Stimulated activated CD8-positive, alpha-beta memory T cell treated with anti-CD3 and anti-CD28 coated beads, Interleukin-4, amount 100 ng/mL, for 4 hours (primary cell): ENCODE data around the gene NUDT14.

Source experiments
- DNase-seq, 2 donors: peaks; one replicate each; pipeline ENCODE4 v3.0.0-alpha.2; 2020; ENCODE audit warnings: low read depth in 2 of 2, low spot score in 1 of 2

Gene NUDT14

GRCh38 chr14:105180592-105181548 is at the start of gene NUDT14:
NUDT14 (minus strand) TSS chr14:105181312; CDS start chr14:105181209, 103 bp downstream.
- peak; percentile 70 to 72 for DNase-seq

DNA sequence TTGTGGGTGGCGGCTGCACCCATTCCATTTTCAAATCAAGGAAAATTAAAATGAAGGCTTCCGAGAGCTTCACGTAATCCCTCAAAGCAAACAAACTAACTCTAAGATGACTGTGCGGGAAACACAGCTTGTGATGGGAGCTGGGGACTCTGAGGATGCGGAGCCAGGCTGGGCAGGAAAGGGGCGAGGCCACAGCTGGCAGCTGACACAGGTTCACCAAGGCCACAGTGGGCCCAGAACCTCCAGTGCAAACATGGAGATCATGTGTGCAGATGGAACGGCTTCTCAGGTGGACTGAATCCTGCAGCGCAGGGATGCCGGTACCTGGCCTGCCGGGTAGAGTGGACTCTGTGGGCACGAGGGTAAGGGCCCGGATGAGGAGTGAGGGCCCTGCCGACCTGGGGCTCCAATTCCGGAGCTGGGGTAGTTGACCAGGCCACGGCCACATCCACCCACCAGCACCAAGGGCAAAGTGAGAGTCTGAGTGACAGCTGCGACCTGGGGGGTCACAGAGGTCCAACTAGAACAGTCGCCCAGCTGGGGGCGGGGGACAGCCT is 48.1 kb upstream of the NUDT14 start:
- DNase-seq = no peak

GRCh38 chr14:105228562-105228961 is 47.5 kb upstream of the NUDT14 start:
- no peak for DNase-seq

DNA sequence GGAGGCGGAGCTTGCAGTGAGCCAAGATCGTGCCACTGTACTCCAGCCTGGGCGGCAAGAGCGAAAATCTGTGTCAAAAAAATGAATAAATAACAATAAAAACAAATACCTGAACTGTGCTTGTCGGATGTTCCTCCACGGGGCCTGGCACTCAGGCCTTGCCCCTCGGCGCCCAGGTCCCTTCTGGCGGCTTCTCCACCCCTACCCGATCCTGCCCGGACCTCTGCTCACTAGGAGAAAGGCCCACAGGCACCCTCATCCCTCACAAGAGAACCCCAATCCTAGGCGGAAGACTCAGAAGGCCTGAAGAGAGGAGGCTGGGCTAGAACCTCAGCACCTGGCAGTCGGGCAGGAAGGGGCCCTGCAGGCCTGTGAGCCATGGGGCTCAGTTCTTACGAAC is 46.2 kb upstream of the NUDT14 start:
- no peak for DNase-seq

- DNase-seq = no peak
Measured at GRCh38 chr14:105226198-105226597, 45.1 kb upstream of the NUDT14 start.

- no peak for DNase-seq
Measured at GRCh38 chr14:105224845-105225570, 43.9 kb upstream of the NUDT14 start.

GRCh38 chr14:105223770-105224544 is 42.8 kb upstream of the NUDT14 start:
- no peak for DNase-seq

DNA sequence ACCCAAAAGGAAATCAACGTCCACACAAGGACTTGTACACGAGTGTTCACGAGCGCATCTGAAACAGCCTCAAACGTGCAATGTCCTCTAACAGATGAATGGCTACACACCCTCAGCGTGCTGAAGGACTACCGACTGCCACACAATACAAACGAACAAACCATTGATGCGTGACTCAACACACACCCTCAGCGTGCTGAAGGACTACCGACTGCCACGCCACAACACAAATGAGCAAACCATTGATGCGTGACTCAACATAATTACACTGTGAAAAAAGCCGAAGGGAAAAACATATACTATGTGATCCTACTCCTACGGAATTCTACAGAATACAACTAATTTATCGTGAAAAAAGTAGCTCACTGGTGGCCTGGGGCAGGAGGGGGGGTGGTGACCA is 42.1 kb upstream of the NUDT14 start:
- DNase-seq = no peak

DNA sequence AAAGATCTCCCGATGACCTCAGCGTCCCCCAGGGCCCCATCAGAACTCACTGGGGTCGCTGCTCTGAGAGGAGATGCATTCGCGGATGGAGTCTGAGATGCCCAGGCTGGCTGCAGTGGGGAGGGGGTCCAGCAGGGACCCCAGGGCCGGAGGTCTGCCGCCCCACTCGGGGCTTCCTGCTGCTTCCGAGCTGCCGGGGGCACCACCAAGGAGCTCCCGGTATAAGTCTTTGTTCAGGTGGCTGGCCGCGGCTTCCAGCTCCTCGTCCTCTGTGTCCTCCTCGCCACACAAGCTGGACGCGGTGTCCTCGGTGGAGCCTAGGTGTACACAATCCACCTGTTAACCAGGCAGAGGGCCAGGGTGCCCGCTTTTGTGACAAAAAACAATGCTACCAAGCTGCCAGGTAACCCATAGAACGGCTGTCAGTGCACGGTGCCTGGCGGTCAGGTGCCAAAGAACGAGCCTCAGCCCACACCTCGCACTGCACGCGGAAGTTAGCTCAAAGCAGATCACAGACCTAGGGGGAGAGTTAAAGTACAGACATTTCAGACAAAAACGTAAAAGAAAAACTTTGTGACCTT is 40.6 kb upstream of the NUDT14 start:
- DNase-seq = no peak

DNA sequence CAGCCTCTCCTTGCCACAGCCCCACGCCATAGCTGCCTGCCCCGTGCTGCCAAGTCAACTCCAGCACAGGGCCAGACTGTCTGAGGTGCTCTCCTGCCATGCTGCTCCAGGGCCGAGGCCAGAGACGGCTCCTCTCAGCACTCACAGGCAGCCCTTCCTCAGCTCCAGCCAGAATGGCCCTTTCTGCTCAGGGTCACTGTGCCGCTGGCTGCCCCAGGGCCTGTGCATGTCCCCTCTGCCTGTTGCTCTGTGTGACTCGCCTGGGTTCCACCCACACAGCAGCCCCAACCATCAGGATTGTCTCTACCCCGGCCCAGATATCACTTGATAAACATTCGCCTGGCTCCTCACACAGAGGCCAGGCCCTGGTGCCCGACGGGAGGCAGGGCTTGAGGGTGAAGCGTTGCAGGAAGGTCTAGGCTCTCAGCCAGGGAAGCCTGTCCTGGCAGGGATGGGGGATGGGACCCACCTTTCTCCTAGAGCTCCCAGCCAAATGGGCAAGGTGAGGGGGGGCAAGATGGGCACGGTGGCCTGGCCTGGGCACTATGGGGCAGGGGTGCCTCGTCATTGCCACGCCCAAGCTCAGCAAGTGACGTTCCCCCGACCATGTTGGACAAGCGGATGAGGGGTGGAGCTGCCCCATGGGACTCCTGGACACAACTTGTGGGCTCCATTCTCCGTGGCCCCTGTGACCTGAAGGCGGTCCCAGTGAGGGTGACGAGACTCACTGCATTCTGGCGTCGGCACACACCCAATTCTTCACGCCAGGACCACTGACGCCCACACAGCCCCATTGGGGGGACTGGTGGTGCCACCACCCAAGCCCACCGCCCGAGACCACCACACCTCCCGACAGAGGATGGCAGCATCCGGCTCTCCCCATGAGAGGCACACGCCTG is 39.8 kb upstream of the NUDT14 start:
- no peak for DNase-seq

DNA sequence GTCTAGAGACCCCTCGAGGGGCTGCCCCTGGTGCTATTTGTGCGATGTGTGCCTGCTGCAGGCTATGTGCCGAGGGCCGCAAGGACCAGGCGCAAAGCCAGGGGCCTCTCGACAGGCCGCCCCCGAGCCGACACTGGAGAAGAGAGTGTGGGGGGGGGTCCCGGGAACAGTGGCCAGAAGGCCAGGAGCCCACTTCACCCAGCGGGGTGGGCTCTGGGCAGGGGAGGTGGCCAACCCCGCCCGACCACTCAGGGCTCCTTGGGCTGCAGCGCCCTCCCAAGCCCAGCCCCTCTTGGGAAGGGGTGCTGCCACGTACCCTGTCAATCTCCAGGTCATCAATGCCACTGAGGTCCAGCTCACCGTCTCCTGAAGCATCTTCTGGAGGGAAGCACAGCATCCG is 38.6 kb upstream of the NUDT14 start:
- DNase-seq = no peak

DNA sequence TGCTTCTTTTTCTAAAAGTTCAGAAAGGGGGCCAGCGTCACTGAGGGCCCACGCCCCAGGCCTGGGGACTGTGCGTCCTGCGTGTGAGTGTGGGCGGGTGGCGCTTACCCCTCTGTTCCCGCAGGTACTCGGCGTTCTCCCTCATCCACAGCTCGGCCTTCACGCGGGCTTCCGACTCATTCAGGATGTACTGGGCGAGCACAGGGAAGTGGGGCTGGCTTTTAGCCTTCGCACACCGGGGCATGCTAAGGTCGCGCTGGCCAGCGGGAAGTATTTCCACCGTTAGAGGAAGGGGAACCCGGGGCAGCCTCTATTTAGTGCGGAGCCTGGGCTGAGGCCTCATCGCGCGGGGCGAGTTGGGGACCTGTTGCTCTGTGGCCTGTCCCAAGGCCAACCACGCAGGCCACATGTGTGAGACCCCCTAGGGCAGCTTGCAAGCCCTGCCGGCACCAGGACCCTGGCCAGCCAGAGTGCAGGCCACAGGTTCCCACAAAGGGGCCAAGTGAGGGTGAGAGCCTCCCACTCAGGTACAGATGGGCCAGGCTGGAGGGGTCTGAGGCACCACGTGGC is 38.0 kb upstream of the NUDT14 start:
- DNase-seq = no peak

GRCh38 chr14:105218611-105219010 is 37.5 kb upstream of the NUDT14 start:
- no peak for DNase-seq

GRCh38 chr14:105217774-105218173 is 36.7 kb upstream of the NUDT14 start:
- DNase-seq = no peak

DNA sequence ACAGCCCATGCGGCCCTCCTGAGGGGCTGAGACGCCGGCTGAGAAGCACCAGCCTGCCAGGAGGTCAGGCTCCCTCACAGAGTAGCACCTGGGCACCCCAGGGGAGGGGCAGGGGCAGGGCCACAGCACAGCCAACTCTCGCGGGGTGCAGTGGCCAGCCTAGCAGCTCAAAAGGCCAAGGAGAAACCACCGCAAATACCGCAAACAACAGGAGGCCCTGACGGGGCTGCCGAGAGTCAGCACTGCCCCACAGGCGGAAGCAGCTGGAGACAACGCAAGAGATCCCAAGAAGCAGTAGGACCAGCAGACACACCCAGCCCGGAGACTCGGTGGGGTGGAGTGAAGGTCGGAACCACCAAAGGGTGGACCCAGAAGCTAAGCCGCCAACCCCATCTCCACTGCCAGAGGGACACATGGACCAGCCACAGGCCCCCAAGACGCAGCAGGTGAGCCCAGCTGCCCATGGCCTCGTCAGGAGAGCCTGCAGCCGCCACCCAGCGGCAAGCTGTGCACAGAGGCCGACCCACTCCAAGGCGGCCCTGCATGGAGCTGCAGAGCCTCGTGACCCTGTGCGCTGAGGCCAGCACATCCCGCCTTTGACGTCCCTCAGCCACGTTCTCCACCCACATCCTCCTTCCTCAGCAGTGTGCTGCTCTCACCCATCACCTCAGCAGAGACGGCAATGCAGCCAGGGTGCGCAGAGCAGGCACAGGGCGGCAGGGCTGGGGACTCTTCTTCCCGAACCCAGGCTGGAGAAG is 35.6 kb upstream of the NUDT14 start:
- no peak for DNase-seq

DNA sequence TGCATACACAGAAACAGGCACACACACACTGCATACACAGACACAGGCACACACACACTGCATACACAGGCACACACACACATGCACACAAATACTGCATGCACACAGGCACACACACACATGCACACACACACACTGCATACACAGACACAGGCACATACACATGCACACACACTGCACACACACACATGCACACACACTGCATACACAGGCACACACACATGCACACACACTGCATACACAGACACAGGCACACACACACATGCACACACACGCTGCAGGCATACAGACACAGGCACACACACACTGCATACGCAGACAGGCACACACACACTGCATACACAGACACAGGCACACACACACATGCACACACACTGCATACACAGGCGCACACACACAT is 34.5 kb upstream of the NUDT14 start:
- no peak for DNase-seq

DNA sequence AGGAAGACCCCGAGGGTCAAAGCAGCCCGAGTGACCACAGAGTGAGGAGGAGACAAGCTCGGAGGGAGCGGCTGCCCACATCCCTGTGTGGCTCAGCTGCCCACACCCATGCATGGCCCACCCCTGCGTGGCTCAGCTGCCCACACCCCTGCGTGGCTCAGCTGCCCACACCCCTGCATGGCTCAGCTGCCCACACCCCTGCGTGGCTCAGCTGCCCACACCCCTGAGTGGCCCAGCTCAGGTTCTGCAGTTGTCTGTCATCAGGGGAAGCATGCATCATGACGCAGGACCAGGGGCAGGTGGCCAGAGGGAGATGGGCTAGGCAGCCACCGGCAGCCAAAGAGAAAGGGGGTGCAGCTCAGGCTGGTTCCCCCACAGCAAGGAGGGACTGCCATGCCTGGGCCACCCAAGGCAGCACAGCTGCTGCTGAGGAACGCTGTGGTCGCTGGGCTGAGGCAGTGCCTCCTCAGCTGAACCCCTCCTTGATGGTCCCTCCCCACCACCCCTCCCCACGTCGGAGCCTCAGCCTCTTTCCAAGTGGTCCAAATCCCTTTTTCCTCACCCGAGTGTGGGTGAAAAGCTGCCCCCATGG is 33.3 kb upstream of the NUDT14 start:
- DNase-seq = no peak

DNA sequence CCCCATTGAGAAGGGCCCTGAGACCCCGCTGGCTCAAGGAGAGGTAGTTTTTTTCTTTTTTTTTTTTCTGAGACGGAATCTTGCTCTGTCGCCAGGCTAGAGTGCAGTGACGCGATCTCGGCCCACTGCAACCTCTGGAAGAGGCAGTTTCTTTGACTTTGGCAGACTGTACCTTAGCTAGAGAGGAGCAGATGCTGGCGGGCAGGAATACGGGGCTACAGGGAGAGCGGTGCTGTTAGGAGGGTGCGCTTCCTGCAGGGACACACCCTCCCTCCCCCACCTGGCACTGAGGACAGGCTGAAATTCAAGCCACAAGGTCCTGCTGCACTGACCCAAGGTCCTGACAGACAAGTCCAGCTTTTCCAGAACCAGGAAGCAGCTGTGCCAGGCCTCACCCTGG is 32.2 kb upstream of the NUDT14 start:
- DNase-seq = no peak
